ENCODE measurements around the gene C9orf152.

Gene C9orf152

GRCh38 chr9:110180511-110181434 lies 27.2 kb downstream of the C9orf152 start:
- DNase-seq (ENCODE audit: low spot score): no peak

- DNase-seq (ENCODE audit: low spot score): no peak
Measured at GRCh38 chr9:110179734-110180133, 28.2 kb downstream of the C9orf152 start.

- DNase-seq (ENCODE audit: low spot score): no peak
Measured at GRCh38 chr9:110178281-110178680, 29.7 kb downstream of the C9orf152 start.

GRCh38 chr9:110175275-110175968 lies 32.5 kb downstream of the C9orf152 start:
- DNase-seq (ENCODE audit: low spot score): no peak

GRCh38 chr9:110173322-110173642 lies 34.7 kb downstream of the C9orf152 start:
- DNase-seq (ENCODE audit: low spot score): no peak

- no peak for DNase-seq (ENCODE audit: low spot score)
Measured at GRCh38 chr9:110170357-110171257, 37.4 kb downstream of the C9orf152 start.

- DNase-seq (ENCODE audit: low spot score): no peak
Measured at GRCh38 chr9:110168486-110168885, 39.5 kb downstream of the C9orf152 start.

GRCh38 chr9:110161940-110162339 lies 46.0 kb downstream of the C9orf152 start:
- DNase-seq (ENCODE audit: low spot score): no peak

- no peak for DNase-seq (ENCODE audit: low spot score)
Measured at GRCh38 chr9:110160685-110161084, 47.3 kb downstream of the C9orf152 start.

- no peak for DNase-seq (ENCODE audit: low spot score)
Measured at GRCh38 chr9:110160123-110160522, 47.8 kb downstream of the C9orf152 start.

- DNase-seq (ENCODE audit: low spot score): no peak
Measured at GRCh38 chr9:110157823-110158664, 49.9 kb downstream of the C9orf152 start.

- peak; percentile 34 for DNase-seq (ENCODE audit: low spot score)
Measured at GRCh38 chr9:110156902-110157301, 51.1 kb downstream of the C9orf152 start.

- no peak for DNase-seq (ENCODE audit: low spot score)
Measured at GRCh38 chr9:110156416-110156815, 51.5 kb downstream of the C9orf152 start.

- no peak for DNase-seq (ENCODE audit: low spot score)
Measured at GRCh38 chr9:110155751-110156150, 52.2 kb downstream of the C9orf152 start.

- DNase-seq (ENCODE audit: low spot score): no peak
Measured at GRCh38 chr9:110153431-110153830, 54.5 kb downstream of the C9orf152 start.

- DNase-seq (ENCODE audit: low spot score): peak; percentile 47
Measured at GRCh38 chr9:110152704-110153374, 55.1 kb downstream of the C9orf152 start.
